GM23338 (cell line): ENCODE measurements around the gene CDHR3. TPM values are rescaled to one million over a fixed set of nuclear protein-coding genes. Genes with fewer than 3 reads are reported as not detected.

Source experiments
- ATAC-seq: fragments of 200-7000 bp; cut with Tn5 transposase; 3 replicates; pipeline ENCODE4 v1.9.1; 2020
- DNase-seq: peaks from one replicate; pipeline ENCODE4 v3.0.0-alpha.2; 2015; ENCODE audit warnings: low spot score
- H2AFZ ChIP-seq: fragments of 200-600 bp; sonication (generic); 2 replicates; pipeline ENCODE4 v1.8.0; 2016; ENCODE audit warnings: antibody characterized with exemption, mild to moderate bottlenecking, moderate library complexity
- H3F3A ChIP-seq: fragments of 200-600 bp; sonication (generic); replicated peaks from 2 replicates; pipeline ENCODE4 v1.8.0; 2017; ENCODE audit warnings: antibody characterized with exemption, mixed run types, low read depth
- H3K27ac ChIP-seq: fragments of 200-600 bp; sonication (generic); 2 replicates; pipeline ENCODE4 v1.6.1; 2016; ENCODE audit warnings: low read depth
- H3K27me3 ChIP-seq: fragments of 200-600 bp; sonication (generic); 2 replicates; pipeline ENCODE4 v1.8.0; 2016; ENCODE audit warnings: mild to moderate bottlenecking, mixed run types, moderate library complexity; ENCODE audit not compliant: insufficient read depth
- H3K36me3 ChIP-seq: fragments of 200-600 bp; sonication (generic); 2 replicates; pipeline ENCODE4 v1.8.0; 2016; ENCODE audit warnings: mild to moderate bottlenecking; ENCODE audit not compliant: insufficient read depth
- H3K4me1 ChIP-seq: fragments of 200-600 bp; sonication (generic); 2 replicates; pipeline ENCODE4 v1.8.0; 2016; ENCODE audit warnings: mild to moderate bottlenecking, moderate library complexity; ENCODE audit not compliant: insufficient read depth
- H3K4me2 ChIP-seq: fragments of 200-600 bp; sonication (generic); 2 replicates; pipeline ENCODE4 v1.7.1; 2017; ENCODE audit warnings: mixed run types
- H3K4me3 ChIP-seq: fragments of 200-600 bp; sonication (generic); 2 replicates; pipeline ENCODE4 v1.6.1; 2016; ENCODE audit warnings: mixed run types
- H3K79me2 ChIP-seq: fragments of 200-600 bp; sonication (generic); replicated peaks from 2 replicates; pipeline ENCODE4 v1.8.0; 2017; ENCODE audit warnings: mild to moderate bottlenecking; ENCODE audit not compliant: insufficient read depth
- H3K9me2 ChIP-seq: fragments of 200-600 bp; sonication (generic); 2 replicates; pipeline ENCODE4 v1.8.0; 2017; ENCODE audit not compliant: insufficient read depth
- H4K20me1 ChIP-seq: fragments of 200-600 bp; sonication (generic); replicated peaks from 2 replicates; pipeline ENCODE4 v1.8.0; 2017; ENCODE audit warnings: mild to moderate bottlenecking; ENCODE audit not compliant: insufficient read depth
- H3K27ac Mint-ChIP-seq: 2 replicates; pipeline ENCODE4 v1.8.0; 2020; ENCODE audit warnings: inconsistent platforms, mild to moderate bottlenecking, moderate library complexity, mixed read lengths
- H3K27me3 Mint-ChIP-seq: 3 replicates; pipeline ENCODE4 v1.8.0; 2022; ENCODE audit warnings: low read depth, mild to moderate bottlenecking, moderate library complexity, mixed read lengths, inconsistent platforms; ENCODE audit not compliant: insufficient read depth, poor library complexity
- H3K36me3 Mint-ChIP-seq: 3 replicates; pipeline ENCODE4 v1.8.0; 2021; ENCODE audit warnings: low read depth, mild to moderate bottlenecking, inconsistent platforms, moderate library complexity, mixed read lengths
- H3K4me1 Mint-ChIP-seq: 3 replicates; pipeline ENCODE4 v1.8.0; 2020; ENCODE audit warnings: mild to moderate bottlenecking, inconsistent platforms, mixed read lengths
- H3K4me3 Mint-ChIP-seq: 3 replicates; pipeline ENCODE4 v1.8.0; 2021; ENCODE audit warnings: moderate library complexity, mild to moderate bottlenecking, inconsistent platforms, mixed read lengths
- H3K9me3 Mint-ChIP-seq: 3 replicates; pipeline ENCODE4 v1.8.0; 2020; ENCODE audit warnings: moderate library complexity, mild to moderate bottlenecking, inconsistent platforms, mixed read lengths
- CREB1 ChIP-seq: fragments of 250-450 bp; sonication (Bioruptor Pico); IDR thresholded peaks from 2 replicates; pipeline ENCODE4 v1.5.0; 2020; ENCODE audit warnings: low read depth, mild to moderate bottlenecking, moderate library complexity
- CTCF ChIP-seq, 2 experiments: fragments of 200-600 bp in 1 of 2; sonication (generic) in 1 of 2; conservative IDR thresholded peaks; 2 replicates each; pipeline versions ENCODE4 v1.5.1 to v1.6.1; 2016 to 2017; ENCODE audit warnings: antibody characterized with exemption in 2 of 2, low read depth in 2 of 2, mild to moderate bottlenecking in 2 of 2, moderate library complexity in 1 of 2
- EZH2 ChIP-seq: fragments of 200-600 bp; sonication (generic); IDR thresholded peaks from one replicate; pipeline ENCODE4 v1.8.0; 2017; ENCODE audit warnings: antibody characterized with exemption, mild to moderate bottlenecking, low read depth; ENCODE audit not compliant: unreplicated experiment
- EZH2phosphoT487 ChIP-seq: fragments of 200-600 bp; sonication (generic); IDR thresholded peaks from one replicate; pipeline ENCODE4 v1.8.1; 2018; ENCODE audit warnings: antibody characterized with exemption; ENCODE audit not compliant: unreplicated experiment
- JUNB ChIP-seq: IDR thresholded peaks from one replicate; pipeline ENCODE4 v1.6.1; 2016; ENCODE audit warnings: antibody characterized with exemption; ENCODE audit not compliant: unreplicated experiment
- NANOG ChIP-seq: IDR thresholded peaks from 2 replicates; pipeline ENCODE4 v1.6.1; 2016; ENCODE audit warnings: antibody characterized with exemption, borderline replicate concordance
- POLR2AphosphoS5 ChIP-seq: IDR thresholded peaks from 2 replicates; pipeline ENCODE4 v1.6.1; 2016; ENCODE audit warnings: antibody characterized with exemption, low read depth
- STAT1 ChIP-seq: IDR thresholded peaks from one replicate; pipeline ENCODE4 v1.6.1; 2016; ENCODE audit warnings: antibody characterized with exemption; ENCODE audit not compliant: unreplicated experiment
- ZNF114 ChIP-seq: fragments of 250-450 bp; sonication (Bioruptor Pico); IDR thresholded peaks from 2 replicates; pipeline ENCODE4 v1.5.0; 2020; ENCODE audit warnings: mild to moderate bottlenecking, moderate library complexity
- ZNF331 ChIP-seq: fragments of 250-450 bp; sonication (Bioruptor Pico); IDR thresholded peaks from 2 replicates; pipeline ENCODE4 v1.5.0; 2020; ENCODE audit warnings: low read depth, mild to moderate bottlenecking, moderate library complexity
- ZNF462 ChIP-seq: fragments of 250-450 bp; sonication (Bioruptor Pico); IDR thresholded peaks from 2 replicates; pipeline ENCODE4 v1.5.0; 2020; ENCODE audit warnings: mild to moderate bottlenecking, moderate library complexity
- polyA plus RNA-seq: library from polyadenylated mRNA; unstranded; fragments of >200 nt; fragmentation: Nextera tagmentation; extraction: Ambion mirVana; gene quantifications from 2 replicates; pipeline ENCODE4 v1.2.1, GENCODE V29; 2016
- total RNA-seq: library from RNA; depleted of rRNA; stranded (reverse); fragments of >200 nt; shearing (Covaris generic); gene quantifications from 2 replicates; pipeline ENCODE4 v1.2.3, GENCODE V29; 2014
- TF ChIP-seq, protein P1 (sequence below): IDR thresholded peaks from one replicate; pipeline ENCODE4 v1.6.1; 2018; ENCODE audit warnings: antibody characterized with exemption; ENCODE audit not compliant: unreplicated experiment
- TF ChIP-seq, protein P2 (sequence below): IDR thresholded peaks from 2 replicates; pipeline ENCODE4 v1.6.1; 2016; ENCODE audit warnings: antibody characterized with exemption

CDHR3 gene
- total and polyA plus RNA-seq, 2 experiments from 2014 or later, result 5.1 to 12.2 TPM

DNA sequence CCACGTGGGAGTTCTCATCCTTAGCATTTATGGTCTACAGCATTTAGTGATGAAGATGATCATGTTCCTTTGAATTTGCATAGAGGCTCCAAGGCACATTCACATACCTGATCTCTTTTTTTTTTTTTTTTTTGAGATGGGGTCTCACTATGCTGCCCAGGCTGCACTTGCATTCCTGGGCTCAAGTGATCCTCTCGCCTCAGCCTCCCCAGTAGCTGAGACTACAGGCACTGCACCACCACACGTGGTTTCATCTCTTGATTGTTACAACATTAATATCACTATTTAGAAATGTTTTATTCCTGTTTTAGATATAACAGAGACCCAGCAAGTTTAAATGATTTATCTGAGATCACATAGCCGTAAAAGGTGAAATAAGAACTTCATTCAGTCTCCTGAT, 13.8 kb downstream of the CDHR3 start:
- H3K4me2 ChIP-seq, result no peak overlapping the region
- no peak for ATAC-seq
- no peak for TF ChIP-seq CREB1 (CRISPR knock-in tag)
- TF ChIP-seq CTCF (conservative IDR thresholded peaks at IDR 0.05; ENCODE audit: low read depth in 2 of 2), result no peak
- TF ChIP-seq ZNF114 (CRISPR knock-in tag), result no peak
- no peak for TF ChIP-seq NANOG
- TF ChIP-seq POLR2AphosphoS5, result no peak
- TF ChIP-seq, protein P1, sequence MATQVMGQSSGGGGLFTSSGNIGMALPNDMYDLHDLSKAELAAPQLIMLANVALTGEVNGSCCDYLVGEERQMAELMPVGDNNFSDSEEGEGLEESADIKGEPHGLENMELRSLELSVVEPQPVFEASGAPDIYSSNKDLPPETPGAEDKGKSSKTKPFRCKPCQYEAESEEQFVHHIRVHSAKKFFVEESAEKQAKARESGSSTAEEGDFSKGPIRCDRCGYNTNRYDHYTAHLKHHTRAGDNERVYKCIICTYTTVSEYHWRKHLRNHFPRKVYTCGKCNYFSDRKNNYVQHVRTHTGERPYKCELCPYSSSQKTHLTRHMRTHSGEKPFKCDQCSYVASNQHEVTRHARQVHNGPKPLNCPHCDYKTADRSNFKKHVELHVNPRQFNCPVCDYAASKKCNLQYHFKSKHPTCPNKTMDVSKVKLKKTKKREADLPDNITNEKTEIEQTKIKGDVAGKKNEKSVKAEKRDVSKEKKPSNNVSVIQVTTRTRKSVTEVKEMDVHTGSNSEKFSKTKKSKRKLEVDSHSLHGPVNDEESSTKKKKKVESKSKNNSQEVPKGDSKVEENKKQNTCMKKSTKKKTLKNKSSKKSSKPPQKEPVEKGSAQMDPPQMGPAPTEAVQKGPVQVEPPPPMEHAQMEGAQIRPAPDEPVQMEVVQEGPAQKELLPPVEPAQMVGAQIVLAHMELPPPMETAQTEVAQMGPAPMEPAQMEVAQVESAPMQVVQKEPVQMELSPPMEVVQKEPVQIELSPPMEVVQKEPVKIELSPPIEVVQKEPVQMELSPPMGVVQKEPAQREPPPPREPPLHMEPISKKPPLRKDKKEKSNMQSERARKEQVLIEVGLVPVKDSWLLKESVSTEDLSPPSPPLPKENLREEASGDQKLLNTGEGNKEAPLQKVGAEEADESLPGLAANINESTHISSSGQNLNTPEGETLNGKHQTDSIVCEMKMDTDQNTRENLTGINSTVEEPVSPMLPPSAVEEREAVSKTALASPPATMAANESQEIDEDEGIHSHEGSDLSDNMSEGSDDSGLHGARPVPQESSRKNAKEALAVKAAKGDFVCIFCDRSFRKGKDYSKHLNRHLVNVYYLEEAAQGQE, result no peak
- no peak for TF ChIP-seq ZNF462 (CRISPR knock-in tag)
- no peak for TF ChIP-seq JUNB
- no peak for TF ChIP-seq EZH2
- no peak for TF ChIP-seq ZNF331 (CRISPR knock-in tag)
- no peak for TF ChIP-seq EZH2phosphoT487
- TF ChIP-seq STAT1, result no peak
- TF ChIP-seq, protein P2, sequence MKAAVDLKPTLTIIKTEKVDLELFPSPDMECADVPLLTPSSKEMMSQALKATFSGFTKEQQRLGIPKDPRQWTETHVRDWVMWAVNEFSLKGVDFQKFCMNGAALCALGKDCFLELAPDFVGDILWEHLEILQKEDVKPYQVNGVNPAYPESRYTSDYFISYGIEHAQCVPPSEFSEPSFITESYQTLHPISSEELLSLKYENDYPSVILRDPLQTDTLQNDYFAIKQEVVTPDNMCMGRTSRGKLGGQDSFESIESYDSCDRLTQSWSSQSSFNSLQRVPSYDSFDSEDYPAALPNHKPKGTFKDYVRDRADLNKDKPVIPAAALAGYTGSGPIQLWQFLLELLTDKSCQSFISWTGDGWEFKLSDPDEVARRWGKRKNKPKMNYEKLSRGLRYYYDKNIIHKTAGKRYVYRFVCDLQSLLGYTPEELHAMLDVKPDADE, result no peak

More for the DNA sequence above, 13.8 kb downstream of the CDHR3 start:
- no peaks in the 10 kb centered on the region for H3K9me3 Mint-ChIP-seq
- H3K36me3 Mint-ChIP-seq, result no peaks in the 10 kb centered on the region
- H3K36me3 ChIP-seq, result no peaks in the 10 kb centered on the region
- no peak overlapping the region for H3K27ac Mint-ChIP-seq
- peaks cover 12% of the 10 kb centered on the region for H3K4me1 ChIP-seq
- no peak overlapping the region for H3K4me3 Mint-ChIP-seq
- H4K20me1 ChIP-seq, result no peaks in the 10 kb centered on the region
- H3F3A ChIP-seq, result 0 out of 2 replicates have a peak, but pooled peaks cover 6% of the 10 kb centered on the region
- no peak for DNase-seq
- H3K27ac ChIP-seq, result no peak overlapping the region
- no peak overlapping the region for H3K4me3 ChIP-seq
- no peaks in the 10 kb centered on the region for H3K27me3 Mint-ChIP-seq
- H2AFZ ChIP-seq, result no peak overlapping the region
- no peaks in the 10 kb centered on the region for H3K79me2 ChIP-seq
- H3K9me2 ChIP-seq, result 0 out of 2 replicates have a peak, but pooled peaks cover 5% of the 10 kb centered on the region
- H3K4me1 Mint-ChIP-seq, result peaks cover 33% of the 10 kb centered on the region
- H3K27me3 ChIP-seq, result no peaks in the 10 kb centered on the region
